ENCODE measurements around the gene TMIGD2.

GRCh38 chr19:4267901-4268815 is 34.0 kb downstream of the TMIGD2 start:
- TF ChIP-seq GATA3 (IDR thresholded peaks at IDR 0.05; ENCODE audit: low read depth, low read length) (no peak), GATA2 (IDR thresholded peaks at IDR 0.05; ENCODE audit: low read depth, low read length) (no peak)

Data from SH-SY5Y (cell line).